A673 (cell line): ENCODE results near the gene KPNA4. TPM values are rescaled to one million over a fixed set of nuclear protein-coding genes. Genes with fewer than 3 reads are reported as not detected.
A peak's percentile ranks its signal among the peaks of the same experiment; 100 is the strongest.

Experiments
- BruUV-seq: library from RNA; stranded (reverse); fragments of 400-500 nt; replicated peaks from 2 replicates; lab custom pipeline; 2021; lab: Mats Ljungman, UMichigan
- CTCF ChIA-PET: fragments of 300-600 bp; sonication (Branson Sonifier 250); formaldehyde crosslinking; loops from one replicate; lab custom pipeline; 2022; ENCODE audit warnings: antibody characterized with exemption; lab: Charles Lee
- POLR2A ChIA-PET: fragments of 300-600 bp; sonication (Branson Sonifier 250); formaldehyde crosslinking; loops from one replicate; lab custom pipeline; 2022; ENCODE audit warnings: antibody characterized with exemption; ENCODE audit not compliant: low non-redundant PET; lab: Charles Lee
- DNase-seq: peaks from one replicate; pipeline ENCODE4 v3.0.0-alpha.2; 2015; ENCODE audit warnings: low spot score
- H3K27ac ChIP-seq: fragments of 200-600 bp; sonication (generic); 2 replicates; pipeline ENCODE4 v1.5.1; 2016; ENCODE audit warnings: mixed run types, low read depth, mild to moderate bottlenecking, mixed read lengths, antibody characterized with exemption, low read length; ENCODE audit not compliant: poor library complexity, severe bottlenecking
- H3K27me3 ChIP-seq: fragments of 200-600 bp; sonication (generic); replicated peaks from 2 replicates; pipeline ENCODE4 v1.6.1; 2017; ENCODE audit warnings: mixed run types, low read depth, mild to moderate bottlenecking, mixed read lengths, antibody characterized with exemption, low read length; ENCODE audit not compliant: insufficient read depth, poor library complexity
- H3K36me3 ChIP-seq: fragments of 200-600 bp; sonication (generic); 2 replicates; pipeline ENCODE4 v1.6.1; 2016; ENCODE audit warnings: mixed run types, mild to moderate bottlenecking, mixed read lengths, antibody characterized with exemption, low read length; ENCODE audit not compliant: insufficient read depth, poor library complexity, severe bottlenecking
- H3K4me1 ChIP-seq: fragments of 200-600 bp; sonication (generic); 2 replicates; pipeline ENCODE4 v1.6.1; 2017; ENCODE audit warnings: mixed run types, mild to moderate bottlenecking, mixed read lengths, antibody characterized with exemption, low read length; ENCODE audit not compliant: insufficient read depth, poor library complexity, severe bottlenecking
- H3K4me3 ChIP-seq: fragments of 200-600 bp; sonication (generic); 2 replicates; pipeline ENCODE4 v1.5.1; 2016; ENCODE audit warnings: low read depth, mixed run types, mild to moderate bottlenecking, mixed read lengths, low read length; ENCODE audit not compliant: poor library complexity, severe bottlenecking
- H3K9me3 ChIP-seq: fragments of 200-600 bp; sonication (generic); 2 replicates; pipeline ENCODE4 v1.6.1; 2016; ENCODE audit warnings: mixed run types, low read depth, mild to moderate bottlenecking, mixed read lengths, antibody characterized with exemption, low read length; ENCODE audit not compliant: poor library complexity, severe bottlenecking
- EZH2 ChIP-seq: fragments of 200-600 bp; sonication (generic); IDR thresholded peaks from 2 replicates; pipeline ENCODE4 v1.6.1; 2017; ENCODE audit warnings: borderline replicate concordance, low read depth, mild to moderate bottlenecking, mixed read lengths, antibody characterized with exemption, low read length; ENCODE audit not compliant: poor library complexity, severe bottlenecking
- intact Hi-C: fragments of 100-400 bp; cut with micrococcal nuclease; formaldehyde crosslinking; loops from one replicate; pipeline ENCODE4 v1.10.0; 2022; ENCODE audit not compliant: unreplicated experiment
- total RNA-seq: library from RNA; stranded (reverse); gene quantifications from 2 replicates; pipeline ENCODE4 v1.2.3, GENCODE V29; 2021
- TF ChIP-seq, protein P1 (sequence below): fragments of 300-800, 200-600 bp; sonication (generic); conservative IDR thresholded peaks from 2 replicates; pipeline ENCODE4 v1.5.1; 2017; ENCODE audit warnings: low read depth, mild to moderate bottlenecking, antibody characterized with exemption, low read length, moderate library complexity, mixed read lengths

Gene KPNA4
- total RNA-seq, 1 experiment from 2014 or later = 88.5 TPM

GRCh38 chr3:160562952-160563351, 2.4 kb downstream of the KPNA4 start:
- Histone ChIP-seq H3K27me3 (no peaks in the 10 kb centered on the region), H3K27ac (no peak overlapping the region), H3K36me3 (no peaks in the 10 kb centered on the region), H3K9me3 (no peaks in the 10 kb centered on the region), H3K4me3 (peak overlapping the region; percentile 60), H3K4me1 (peaks cover 23% of the 10 kb centered on the region)
- ChIA-PET POLR2A (no interaction called here), CTCF (no interaction called here)
- no peak for DNase-seq
- BruUV-seq = no TSS peak
- intact Hi-C loops = no loop called here
- TF ChIP-seq, protein P1, sequence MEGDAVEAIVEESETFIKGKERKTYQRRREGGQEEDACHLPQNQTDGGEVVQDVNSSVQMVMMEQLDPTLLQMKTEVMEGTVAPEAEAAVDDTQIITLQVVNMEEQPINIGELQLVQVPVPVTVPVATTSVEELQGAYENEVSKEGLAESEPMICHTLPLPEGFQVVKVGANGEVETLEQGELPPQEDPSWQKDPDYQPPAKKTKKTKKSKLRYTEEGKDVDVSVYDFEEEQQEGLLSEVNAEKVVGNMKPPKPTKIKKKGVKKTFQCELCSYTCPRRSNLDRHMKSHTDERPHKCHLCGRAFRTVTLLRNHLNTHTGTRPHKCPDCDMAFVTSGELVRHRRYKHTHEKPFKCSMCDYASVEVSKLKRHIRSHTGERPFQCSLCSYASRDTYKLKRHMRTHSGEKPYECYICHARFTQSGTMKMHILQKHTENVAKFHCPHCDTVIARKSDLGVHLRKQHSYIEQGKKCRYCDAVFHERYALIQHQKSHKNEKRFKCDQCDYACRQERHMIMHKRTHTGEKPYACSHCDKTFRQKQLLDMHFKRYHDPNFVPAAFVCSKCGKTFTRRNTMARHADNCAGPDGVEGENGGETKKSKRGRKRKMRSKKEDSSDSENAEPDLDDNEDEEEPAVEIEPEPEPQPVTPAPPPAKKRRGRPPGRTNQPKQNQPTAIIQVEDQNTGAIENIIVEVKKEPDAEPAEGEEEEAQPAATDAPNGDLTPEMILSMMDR = no peak
- no peak for TF ChIP-seq EZH2

GRCh38 chr3:160557571-160557970, 7.8 kb downstream of the KPNA4 start:
- H3K27me3 ChIP-seq = no peaks in the 10 kb centered on the region
- intact Hi-C loops = no loop called here
- ChIA-PET POLR2A (no interaction called here), CTCF (no interaction called here)
- no peak for TF ChIP-seq EZH2
- TF ChIP-seq, protein P1 = no peak
- H3K4me3 ChIP-seq = no peak overlapping the region
- no peak overlapping the region for H3K27ac ChIP-seq
- H3K36me3 ChIP-seq = no peaks in the 10 kb centered on the region
- H3K9me3 ChIP-seq = no peaks in the 10 kb centered on the region
- peaks cover 18% of the 10 kb centered on the region for H3K4me1 ChIP-seq
- no TSS peak for BruUV-seq
- no peak for DNase-seq

GRCh38 chr3:160556141-160556540, 9.2 kb downstream of the KPNA4 start:
- ChIA-PET CTCF (no interaction called here), POLR2A (no interaction called here)
- H3K27me3 ChIP-seq = no peaks in the 10 kb centered on the region
- no peak for TF ChIP-seq EZH2
- BruUV-seq = no TSS peak
- peaks cover 4% of the 10 kb centered on the region for H3K4me1 ChIP-seq
- H3K9me3 ChIP-seq = peaks cover 4% of the 10 kb centered on the region
- no peaks in the 10 kb centered on the region for H3K36me3 ChIP-seq
- no peak overlapping the region for H3K4me3 ChIP-seq
- no peak for DNase-seq
- H3K27ac ChIP-seq = no peak overlapping the region
- intact Hi-C loops = no loop called here

GRCh38 chr3:160554980-160555379, 10.4 kb downstream of the KPNA4 start:
- POLR2A ChIA-PET = no interaction called here
- intact Hi-C loops = no loop called here
- BruUV-seq = no TSS peak

More at GRCh38 chr3:160554980-160555379, 10.4 kb downstream of the KPNA4 start:
- Histone ChIP-seq H3K36me3 (peaks cover 9% of the 10 kb centered on the region), H3K27ac (no peak overlapping the region), H3K4me3 (no peak overlapping the region), H3K27me3 (no peaks in the 10 kb centered on the region), H3K4me1 (no peaks in the 10 kb centered on the region), H3K9me3 (peaks cover 16% of the 10 kb centered on the region)
- no peak for TF ChIP-seq EZH2
- TF ChIP-seq, protein P1 = no peak
- no peak for DNase-seq
- CTCF ChIA-PET = no interaction called here
